PC-9 (cell line): ENCODE data around the gene ENTR1.

ENCODE experiments used
- CTCF ChIP-seq: fragments of 200-600 bp; sonication (generic); conservative IDR thresholded peaks from 2 replicates; pipeline ENCODE4 v1.6.1; 2017; ENCODE audit warnings: mixed run types, antibody characterized with exemption, mild to moderate bottlenecking, moderate library complexity
- EZH2 ChIP-seq: fragments of 200-600 bp; sonication (generic); IDR thresholded peaks from 2 replicates; pipeline ENCODE4 v1.8.0; 2017; ENCODE audit warnings: antibody characterized with exemption, low read depth

- TF ChIP-seq CTCF = no peak
- TF ChIP-seq EZH2 = no peak
Measured at GRCh38 chr9:136380381-136380780, 30.0 kb downstream of the ENTR1 start.
